T follicular helper cell (primary cell): ENCODE results near the gene DNAI2.

Source experiments
- DNase-seq: peaks from one replicate; pipeline ENCODE4 v3.0.0-alpha.2; 2020; ENCODE audit warnings: low read depth

Gene DNAI2

GRCh38 chr17:74361230-74362068 is 87.4 kb downstream of the DNAI2 start, which contains the start of gene BTBD17:
BTBD17 (minus strand) TSS chr17:74361868; CDS start chr17:74361819, 49 bp downstream.
- peak; percentile 21 for DNase-seq

GRCh38 chr17:74362069-74362405 is 88.0 kb downstream of the DNAI2 start:
- no peak for DNase-seq

- no peak for DNase-seq
Measured at GRCh38 chr17:74362810-74363498, 88.9 kb downstream of the DNAI2 start.
